A172 (cell line): ENCODE measurements around the gene RNF5. TPM values are rescaled to one million over a fixed set of nuclear protein-coding genes. Genes with fewer than 3 reads are reported as not detected.

ENCODE experiments used
- DNase-seq: peaks from one replicate; pipeline ENCODE4 v3.0.0-alpha.2; 2015; ENCODE audit warnings: low spot score
- total RNA-seq: library from RNA; depleted of rRNA; stranded (reverse); fragments of >200 nt; shearing (Covaris generic); gene quantifications from 2 replicates; pipeline ENCODE4 v1.2.3, GENCODE V29; 2014

Gene RNF5
- total RNA-seq, 1 experiment from 2014 or later, result 61.7 TPM

DNA sequence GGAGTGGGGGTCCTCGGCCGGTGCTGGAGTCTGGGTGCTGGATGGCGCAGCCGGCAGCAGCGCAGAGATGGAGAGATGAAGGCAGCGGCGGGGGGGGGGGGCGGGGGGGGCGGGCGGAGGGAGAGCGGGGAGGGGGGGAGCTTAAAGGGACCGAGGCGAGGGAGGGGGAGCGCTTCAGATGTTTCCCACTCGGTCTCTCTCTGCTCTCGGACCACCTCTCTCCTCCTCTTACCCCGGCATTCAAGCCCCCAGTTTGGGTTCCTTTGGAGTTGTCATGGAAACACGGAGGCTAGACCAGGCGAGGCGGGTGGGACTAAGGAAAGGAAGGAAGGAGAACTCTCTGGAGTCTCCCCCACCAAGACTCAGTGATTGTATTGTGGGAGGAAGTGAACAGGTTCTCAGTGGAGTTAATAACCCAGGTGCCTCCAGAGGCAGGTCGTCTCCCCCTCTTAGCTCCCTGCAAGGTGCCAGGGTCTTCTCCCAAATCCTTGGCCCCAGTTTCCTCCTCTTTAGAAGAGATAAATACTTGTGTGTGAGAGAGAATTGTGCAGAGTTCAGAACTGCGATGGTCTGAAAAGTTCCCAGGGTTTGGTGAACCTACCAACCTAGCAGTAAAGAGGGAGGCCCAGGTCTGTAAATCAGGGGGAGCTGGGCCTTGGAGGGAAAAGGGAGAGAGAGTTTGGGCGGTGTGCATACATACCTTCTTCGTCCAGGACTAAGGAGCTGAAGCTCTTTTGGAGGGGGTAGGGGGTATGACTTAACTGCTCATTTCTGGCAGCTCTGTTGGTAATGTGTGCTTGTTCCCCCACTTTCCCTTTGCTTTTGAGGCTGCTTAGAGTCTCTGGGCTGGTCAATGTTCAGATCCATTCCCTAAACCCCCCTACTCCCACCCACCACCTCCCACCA, 26.1 kb upstream of the RNF5 start, which contains the start of gene PRRT1:
Gene PRRT1, minus strand, starts transcription at position 77 of the 906 bp plus-strand sequence. CDS start 112 bp downstream, outside the sequence.
- no peak for DNase-seq

DNA sequence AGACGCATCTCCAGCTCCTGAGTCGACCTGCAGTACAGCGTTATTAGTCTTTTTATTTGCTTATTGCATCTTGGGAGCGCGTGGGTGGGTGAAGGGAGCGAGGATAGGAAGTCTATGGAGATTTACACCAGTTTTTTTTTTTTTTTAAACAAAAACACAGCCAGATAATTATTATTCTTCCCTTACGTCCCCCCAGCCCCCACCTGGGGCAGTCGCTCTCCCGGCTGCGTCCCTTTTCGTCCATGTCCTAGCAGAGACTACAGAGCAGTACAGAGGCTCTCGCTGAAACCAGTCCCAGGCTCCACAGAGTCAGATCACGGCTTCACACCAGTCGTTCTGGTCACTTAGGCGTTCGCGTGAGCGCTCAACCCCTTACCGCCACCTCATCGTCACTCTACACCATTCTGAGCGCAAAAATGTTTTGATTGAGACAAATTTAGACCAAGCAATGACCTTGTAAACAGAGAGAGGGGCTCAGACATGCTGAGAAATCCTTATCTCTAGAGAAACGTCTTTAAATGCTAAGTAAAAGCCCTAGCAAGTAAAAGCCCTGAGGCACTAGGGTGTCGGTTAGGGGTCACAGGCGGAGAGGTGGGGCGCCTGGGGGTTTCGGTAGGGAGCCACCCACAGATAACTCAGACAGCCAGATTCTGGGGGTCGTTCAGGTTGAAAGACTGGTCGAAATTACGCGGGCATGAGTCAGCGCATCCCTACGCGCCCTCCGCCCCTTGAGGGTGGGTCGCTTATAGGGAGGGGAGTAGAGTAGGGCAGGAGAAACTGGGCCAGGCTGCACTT, 25.2 kb upstream of the RNF5 start:
- DNase-seq, result no peak

DNA sequence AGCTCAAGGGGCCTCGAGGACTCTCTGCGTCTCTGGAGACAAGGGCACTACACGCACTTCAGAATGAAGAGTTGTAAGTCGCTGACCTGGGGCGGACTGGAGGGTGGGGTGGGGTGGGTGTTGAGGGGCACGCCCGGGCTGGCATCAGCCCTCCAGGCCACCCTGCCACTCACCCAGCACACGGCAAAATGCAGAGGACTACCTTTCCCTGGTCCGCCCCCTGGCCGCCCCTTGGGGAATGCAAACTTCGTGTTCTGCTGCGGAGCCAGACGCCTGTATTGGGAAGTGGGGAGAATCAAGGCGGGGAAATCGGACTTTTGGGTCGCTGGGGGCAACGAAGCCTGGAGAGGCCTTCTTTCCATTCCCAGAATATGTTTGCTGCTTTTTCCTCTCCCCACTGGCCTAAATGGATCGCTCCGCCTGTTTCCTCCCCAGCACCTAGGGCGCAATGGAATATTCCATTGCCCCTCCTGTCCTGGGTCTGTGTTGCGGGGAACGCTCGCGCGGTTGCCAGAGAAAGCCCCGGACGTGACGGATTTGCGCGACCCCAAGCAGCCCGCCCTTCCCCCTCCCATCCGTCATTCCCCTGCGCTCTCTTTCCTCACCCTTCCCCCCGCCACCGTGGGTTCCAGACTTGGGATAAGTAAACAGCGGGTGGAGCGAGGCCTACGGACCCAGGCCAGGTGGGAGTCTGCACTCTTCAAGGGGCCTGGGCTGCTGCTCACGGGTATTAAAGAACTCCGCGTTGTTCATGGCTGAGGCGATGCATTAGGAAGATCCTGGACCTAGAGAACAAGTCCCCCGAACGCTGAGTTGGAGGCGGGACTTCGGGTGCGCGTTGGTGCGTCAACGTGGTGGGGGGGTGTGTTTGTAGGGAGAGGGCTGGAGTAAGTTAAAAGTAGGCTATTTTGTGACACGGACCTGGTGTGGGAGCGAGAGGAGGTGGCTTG, 24.4 kb upstream of the RNF5 start, which contains the start of gene PPT2:
Gene PPT2, plus strand, starts transcription at position 578 of the 950 bp plus-strand sequence. CDS start 454 bp downstream, outside the sequence.
- peak; percentile 69 for DNase-seq

DNA sequence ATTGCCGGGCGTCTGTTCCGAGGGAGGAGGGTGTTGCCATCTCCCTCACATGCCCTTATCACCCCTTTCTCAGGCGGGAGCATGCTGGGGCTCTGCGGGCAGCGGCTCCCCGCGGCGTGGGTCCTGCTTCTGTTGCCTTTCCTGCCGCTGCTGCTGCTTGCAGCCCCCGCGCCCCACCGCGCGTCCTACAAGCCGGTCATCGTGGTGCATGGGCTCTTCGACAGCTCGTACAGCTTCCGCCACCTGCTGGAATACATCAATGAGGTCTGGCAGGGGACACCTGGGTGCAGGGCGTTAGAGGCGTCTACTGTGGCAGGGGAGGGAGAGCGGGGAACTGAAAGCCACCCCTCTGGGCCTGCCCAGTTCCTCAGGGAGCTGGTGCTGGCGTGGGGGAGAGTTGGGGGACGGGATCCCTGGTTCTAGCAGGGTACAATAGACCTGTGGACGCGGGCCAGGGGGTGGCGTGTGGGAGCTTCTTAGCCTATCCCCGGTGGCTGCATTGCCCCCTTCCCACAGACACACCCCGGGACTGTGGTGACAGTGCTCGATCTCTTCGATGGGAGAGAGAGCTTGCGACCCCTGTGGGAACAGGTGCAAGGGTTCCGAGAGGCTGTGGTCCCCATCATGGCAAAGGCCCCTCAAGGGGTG, 23.6 kb upstream of the RNF5 start:
- peak; percentile 58 for DNase-seq

DNA sequence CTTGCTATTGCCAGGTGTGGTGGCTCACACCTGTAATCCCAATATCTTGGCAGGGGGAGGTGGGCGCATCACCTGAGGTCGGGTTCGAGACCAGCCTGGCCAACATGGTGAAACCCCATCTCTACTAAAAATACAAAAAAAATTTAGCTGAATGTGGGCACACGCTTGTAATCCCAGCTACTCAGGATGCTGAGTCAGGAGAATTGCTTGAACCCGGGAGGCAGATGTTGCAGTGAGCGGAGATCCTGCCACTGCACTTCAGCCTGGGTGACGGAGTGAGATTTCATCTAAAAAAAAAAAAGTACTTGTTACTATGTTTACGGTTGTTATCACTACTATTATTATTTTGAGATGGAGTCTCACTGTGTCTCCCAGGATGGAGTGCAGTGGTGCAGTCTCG, 21.3 kb upstream of the RNF5 start:
- no peak for DNase-seq

DNA sequence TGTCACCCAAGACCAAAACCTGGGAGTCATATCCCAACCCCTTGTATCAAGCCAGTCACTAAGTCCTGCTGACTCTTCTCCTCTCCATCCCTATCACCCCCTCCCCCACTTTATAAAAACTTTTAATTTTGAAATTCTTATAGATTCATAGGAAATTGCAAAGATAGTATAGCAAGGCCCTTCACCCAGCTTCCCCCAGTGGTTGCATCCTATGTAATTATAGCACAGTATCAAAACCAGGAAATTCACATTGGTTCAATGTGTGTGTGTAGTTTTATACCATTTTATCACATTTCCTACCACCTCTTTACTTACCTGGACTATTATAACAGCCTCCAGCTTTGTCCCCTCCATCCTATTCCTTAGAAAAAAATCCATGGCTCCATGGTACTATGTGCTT, 20.2 kb upstream of the RNF5 start:
- DNase-seq, result no peak

DNA sequence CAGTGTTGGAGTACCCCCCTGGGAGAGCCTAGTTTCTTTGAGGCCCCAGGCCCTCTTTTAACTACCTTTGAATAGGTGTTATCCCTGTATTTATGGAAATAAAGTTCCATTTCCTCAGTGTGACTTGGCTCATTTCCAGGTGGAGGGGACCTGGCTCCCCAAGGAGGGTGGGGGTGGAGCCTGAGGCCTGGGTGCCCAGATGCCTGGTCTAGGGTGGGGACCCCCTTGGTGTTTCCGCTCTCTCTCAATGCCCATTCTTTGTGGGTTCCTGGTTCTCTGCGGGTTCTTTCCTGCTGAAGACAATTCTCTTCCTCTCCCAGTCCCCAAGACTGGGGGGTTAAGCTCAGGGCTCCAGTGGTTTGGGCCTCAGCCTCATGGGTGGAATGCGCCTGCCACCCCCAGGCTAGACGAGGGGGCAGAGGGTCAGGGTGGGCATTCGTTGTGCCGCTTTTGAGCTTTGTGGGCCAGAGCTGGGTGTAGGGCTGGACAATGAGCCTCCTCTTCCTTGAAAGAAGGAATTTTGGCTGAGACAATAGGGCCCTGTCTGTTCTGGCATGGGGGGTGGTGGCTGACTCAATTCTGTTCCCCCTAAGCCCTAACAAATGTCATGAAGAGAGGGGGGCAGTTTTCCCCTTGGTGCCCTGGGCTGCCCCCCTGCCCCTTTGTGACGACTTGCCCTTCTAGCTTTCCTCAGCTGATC, 14.5 kb upstream of the RNF5 start:
- no peak for DNase-seq

DNA sequence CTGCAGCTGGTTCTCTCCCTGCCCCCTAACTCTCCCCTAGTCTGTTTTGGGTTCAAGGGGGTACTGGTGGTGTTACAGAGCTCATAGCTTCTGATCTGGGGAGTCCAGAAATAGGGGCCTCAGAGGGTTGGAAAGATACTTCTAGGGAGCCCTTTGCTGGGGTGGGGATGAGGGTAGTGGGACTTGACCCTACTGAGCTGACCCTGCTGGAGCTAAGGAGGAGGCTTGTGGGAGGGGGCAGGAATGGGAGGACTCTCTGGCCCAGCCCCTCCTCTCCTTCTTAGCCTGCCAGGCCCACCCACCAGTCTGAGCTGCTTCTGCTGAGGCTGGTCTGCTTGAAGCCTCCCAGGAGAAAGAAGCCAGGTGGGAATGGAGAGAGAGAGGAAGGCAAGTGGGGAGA, 13.9 kb upstream of the RNF5 start, which contains the start of gene EGFL8:
Gene EGFL8, plus strand, starts transcription at position 301 of the 400 bp plus-strand sequence. CDS start 1,571 bp downstream, outside the sequence.
- DNase-seq, result no peak

DNA sequence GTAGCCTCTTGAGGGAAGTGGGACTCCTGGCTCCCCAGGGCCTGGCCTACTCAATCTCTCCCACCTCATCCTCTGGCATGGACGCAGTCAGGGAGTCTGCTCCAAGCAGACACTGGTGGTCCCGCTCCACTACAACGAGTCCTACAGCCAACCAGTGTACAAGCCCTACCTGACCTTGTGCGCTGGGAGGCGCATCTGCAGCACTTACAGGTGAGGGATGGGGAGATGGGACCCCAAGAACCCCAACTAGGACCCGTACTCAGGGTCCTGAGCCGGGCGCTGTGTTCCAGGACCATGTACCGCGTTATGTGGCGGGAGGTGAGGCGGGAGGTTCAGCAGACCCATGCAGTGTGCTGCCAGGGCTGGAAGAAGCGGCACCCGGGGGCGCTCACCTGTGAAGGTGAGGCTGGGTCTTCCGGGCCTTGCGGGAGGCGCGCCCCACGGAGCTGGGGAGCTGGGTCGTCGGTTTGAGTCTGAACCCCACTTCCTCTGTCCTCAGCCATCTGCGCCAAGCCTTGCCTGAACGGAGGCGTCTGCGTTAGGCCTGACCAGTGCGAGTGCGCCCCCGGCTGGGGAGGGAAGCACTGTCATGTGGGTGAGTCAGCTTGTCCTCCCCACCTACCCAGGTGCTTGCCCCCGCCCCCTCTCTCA, 11.7 kb upstream of the RNF5 start:
- no peak for DNase-seq

DNA sequence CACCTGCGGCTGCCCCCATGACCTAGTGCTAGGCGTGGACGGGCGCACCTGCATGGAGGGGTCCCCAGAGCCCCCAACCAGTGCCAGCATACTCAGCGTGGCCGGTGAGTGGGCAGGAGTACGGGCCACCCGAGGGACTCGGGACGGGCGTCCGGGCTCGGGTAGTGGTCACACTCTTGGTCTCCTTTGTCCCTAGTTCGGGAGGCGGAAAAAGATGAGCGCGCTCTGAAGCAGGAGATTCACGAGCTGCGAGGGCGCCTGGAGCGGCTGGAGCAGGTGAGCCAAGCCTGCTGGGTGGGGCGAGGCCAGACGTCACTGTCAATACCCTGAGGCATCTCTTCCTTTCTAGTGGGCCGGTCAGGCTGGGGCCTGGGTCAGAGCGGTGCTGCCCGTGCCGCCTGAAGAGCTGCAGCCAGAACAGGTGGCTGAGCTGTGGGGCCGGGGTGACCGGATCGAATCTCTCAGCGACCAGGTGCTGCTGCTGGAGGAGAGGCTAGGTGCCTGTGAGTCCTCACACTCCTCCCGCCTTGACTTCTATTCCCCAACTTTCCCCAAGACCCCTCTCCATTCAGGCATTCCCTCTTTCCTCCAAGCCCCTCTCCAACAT, 10.9 kb upstream of the RNF5 start:
- no peak for DNase-seq

DNA sequence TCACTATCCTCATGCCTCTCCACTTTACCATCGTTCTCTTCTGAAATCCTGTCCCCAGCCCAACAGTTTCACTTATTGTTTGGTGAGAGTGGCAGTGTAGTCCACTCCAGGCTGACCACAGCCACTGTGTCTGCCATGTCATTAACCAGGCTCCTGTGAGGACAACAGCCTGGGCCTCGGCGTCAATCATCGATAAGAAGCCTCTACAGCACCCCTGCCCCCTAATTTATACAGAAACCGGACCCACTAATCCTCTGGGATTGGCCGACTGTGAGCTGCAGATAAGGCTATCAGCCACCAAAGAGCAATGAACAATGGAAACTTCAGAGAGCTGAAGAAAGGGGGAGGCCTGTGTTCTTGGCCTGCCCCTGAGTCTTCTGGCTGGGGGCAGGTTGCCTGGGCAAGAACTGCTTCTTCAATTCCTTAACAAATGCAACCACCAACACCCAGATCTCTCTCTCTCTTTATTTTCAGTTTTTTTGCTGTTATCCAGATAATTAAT, 10.4 kb upstream of the RNF5 start:
- no peak for DNase-seq

DNA sequence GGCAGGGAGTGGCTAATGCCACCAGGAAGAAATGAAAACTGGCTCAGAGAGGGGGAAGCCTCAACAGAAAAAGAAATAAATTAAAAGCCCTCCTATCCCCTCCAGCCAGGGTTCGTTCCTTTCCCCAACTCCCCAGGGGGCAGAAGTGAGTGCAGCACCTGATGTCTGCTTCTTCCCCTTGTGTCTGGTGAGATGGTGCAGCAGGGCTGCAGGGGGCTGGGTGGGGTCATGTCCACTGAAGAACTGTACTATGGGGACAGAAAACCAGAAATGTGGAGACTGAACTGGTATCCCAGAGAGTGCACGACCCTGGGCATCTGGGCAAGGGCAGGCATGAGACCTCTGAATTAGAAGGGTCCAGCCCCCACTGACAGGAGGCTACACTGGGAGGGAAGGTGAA, 9.9 kb upstream of the RNF5 start:
- DNase-seq, result no peak

DNA sequence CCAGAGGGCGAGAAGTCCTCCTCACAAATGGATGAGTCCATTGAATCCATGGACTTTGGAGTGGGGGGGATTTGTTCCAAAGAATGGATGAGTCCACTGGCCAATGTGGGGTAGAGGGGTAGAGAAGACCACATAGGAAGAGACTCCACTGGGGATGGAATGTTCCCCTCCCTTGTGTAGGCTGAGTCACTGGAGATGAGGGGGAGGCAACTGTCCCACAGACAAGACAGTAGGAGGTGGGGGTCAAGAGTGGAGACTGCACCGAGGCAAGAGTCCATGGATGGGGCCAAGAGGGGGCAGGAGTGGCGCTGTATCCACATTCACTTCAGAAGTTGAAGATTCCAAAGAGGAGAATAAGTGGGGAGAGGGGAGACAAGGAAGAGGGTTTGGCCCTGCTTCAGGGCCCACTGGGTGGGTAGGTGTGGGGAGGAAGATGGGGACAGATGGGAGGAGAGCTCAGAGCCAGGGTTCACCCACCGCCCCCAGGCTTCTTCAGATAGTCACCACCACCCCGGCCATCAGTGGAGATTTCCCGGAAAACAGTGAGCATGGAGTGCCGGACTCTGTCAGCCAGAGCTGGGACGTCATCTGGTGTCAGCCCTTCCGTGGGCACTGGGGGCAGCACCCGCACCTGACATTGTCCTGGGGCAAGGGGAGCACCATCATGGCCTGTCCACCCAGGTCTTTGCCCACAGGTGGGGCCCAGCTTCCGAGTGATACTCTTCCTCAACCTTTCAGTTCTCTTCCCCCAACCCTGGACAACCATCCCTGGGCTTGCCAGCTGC, 9.2 kb upstream of the RNF5 start:
- DNase-seq, result no peak

DNA sequence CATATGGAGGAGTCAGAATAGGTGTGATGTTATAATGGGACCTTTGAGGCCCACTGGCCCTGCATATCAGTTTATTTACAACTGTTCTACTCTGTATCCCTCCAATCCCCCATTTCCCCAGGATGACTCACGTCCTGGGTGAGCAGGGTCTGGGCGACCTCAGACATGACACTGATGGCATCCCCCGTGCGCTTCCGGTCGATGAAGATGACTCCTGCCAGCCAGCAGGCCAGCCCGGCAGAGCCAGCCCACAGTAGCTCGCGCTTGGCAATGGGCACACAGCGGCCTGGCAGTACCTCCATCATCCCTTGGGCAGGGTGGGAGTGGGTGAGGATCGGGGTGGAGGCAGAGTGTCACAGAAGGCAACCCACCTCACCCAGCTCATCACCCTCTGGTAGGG, 7.9 kb upstream of the RNF5 start:
- no peak for DNase-seq

DNA sequence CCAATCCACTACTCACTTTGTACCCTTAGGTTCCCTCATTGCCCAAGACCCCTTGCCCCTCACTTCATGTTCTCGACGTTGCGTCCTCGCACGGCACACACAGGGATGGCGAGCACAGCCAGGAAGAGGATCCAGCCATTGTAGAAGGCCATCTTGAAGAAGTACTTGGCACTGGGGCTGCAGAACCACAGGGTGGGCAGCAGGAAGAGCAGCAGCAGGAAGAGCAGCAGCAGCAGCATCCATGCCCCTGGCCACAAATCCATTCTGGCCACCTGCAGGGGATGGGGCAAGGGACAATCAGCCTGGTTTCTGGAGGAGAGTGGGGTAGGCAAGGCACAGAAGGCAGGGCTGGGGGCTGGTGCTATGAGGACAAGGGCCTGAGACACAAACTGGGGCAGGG, 7.0 kb upstream of the RNF5 start:
- DNase-seq, result no peak

DNA sequence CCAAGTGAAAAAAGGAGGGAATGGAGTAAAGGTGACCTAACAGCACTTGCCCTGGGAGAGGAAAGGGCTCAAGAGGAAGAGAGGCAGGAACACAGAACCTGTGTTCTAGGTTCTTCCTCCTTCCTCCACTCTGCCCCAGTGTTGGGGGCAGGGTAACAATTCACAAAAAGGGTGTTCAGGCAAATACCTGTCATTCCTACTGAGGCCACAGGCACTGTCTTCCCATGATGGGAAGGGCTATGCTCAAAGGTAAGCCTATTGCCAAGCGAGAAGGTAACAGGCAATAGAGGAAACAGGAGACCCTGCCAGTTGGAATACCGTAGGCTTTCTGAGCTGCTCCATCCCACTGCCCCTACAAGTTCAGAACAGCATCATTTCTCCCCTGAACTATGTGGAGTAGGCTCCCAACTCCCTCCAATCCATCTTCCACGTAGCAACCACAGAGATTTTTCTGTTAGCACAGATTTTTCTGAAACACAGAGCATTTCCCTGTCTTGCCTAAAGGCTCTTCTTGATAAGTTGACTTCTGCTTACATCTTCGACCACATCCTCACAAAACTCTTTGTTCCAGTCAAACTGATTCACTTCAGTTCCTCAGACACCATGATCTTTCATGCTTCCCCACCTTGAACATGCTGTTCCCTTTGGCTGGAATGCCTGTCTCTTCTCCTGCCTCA, 5.0 kb upstream of the RNF5 start:
- DNase-seq, result no peak

DNA sequence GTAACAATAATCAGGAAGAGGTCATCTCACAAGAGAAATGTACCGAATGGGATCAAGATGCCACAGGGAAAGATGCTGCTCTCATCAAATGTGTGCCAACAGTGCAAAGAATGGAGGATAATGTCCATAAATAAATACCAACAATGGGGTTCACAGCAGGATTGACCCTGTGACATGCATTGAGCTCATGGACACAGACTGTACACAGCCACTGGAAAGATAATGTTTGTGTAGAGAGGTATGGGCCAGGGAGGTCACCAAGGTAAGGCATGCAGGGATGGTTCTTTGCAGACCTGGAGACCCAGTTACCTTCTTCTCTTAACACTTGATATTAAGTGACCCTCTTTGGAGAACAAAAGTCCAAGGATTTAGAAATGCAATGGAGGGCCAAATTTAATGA, 3.8 kb upstream of the RNF5 start:
- no peak for DNase-seq

DNA sequence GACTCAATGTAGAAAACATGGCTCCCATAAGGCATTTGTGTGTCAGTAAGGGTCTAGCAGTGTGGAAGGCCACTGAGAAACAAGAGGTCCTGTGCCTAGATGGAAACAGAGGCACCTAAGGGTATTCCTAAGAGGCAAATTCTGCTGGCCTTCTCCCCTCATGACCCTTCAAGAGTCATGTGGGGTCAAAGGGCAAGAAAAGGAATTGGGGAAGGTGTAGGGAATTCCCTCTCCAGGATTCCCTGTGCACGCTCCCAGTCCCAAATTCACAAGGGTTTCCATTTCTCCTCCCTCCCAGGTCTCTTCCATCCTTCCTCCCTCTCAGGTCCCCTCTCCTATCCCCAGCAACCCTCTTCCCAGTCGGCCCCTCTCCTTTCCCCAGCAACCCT, 2.9 kb upstream of the RNF5 start:
- no peak for DNase-seq
